ENCODE results near the gene TTC21A. TPM values are rescaled to one million over a fixed set of nuclear protein-coding genes. Genes with fewer than 3 reads are reported as not detected.

Gene TTC21A
- total and polyA plus RNA-seq, 2 of the 13 experiments (the other 11 are each of a cell fraction or from before 2014, with no cell fraction given): 0.31 to 1.5 TPM

DNA sequence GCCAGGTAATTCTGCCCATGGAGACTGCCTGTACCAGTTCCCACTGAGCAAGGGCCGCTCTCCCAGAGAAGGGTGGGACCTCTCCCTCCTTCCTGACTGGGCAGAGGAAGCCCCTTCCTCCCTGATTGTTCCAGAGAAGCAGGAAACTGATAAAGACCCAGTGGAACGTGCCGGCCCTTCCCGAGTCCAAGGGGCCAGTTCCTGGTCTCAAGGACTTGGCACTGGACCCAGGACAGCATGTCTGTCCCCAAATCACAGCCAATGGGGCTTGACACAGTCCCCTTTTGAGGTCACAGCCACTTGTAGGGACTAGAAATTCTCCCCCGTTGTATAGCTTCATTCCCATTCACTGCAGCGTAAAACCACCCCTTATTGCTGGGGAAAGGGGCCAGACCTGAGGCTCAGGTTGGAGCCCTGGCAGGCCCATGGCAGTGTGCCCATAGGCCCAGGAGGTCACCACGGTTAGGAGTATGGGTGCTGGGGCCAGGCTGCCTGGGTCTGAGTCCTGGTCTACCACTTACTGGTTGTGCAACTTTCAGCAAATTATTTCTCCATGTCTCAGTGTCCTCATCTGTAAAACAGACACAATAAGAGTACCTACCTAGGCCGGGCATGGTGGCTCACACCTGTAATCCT, 27.8 kb downstream of the TTC21A start:
- ChIA-PET CTCF (ENCODE audit: low intra/inter-chr PET ratio, low total read pairs) (no interaction called here), POLR2A (no interaction called here)
- Histone ChIP-seq H3K79me2 (ENCODE audit: insufficient read depth, low read length) (no peaks in the 10 kb centered on the region), H3K4me2 (ENCODE audit: low read depth, low read length) (no peak overlapping the region), H3K36me3 (replicated peaks in 1 of 2; ENCODE audit: control insufficient read depth in 1 of 2, insufficient read depth in 2 of 2, low read length in 2 of 2) (no peaks in the 10 kb centered on the region), H3K9ac (ENCODE audit: insufficient read depth, low read depth, low read length) (no peak overlapping the region), H2AFZ (ENCODE audit: low read length) (no peak overlapping the region), H3K4me1 (ENCODE audit: insufficient read depth, low read length) (no peaks in the 10 kb centered on the region), H3K4me3 (replicated peaks in 1 of 3; ENCODE audit: insufficient read depth in 1 of 3, low read depth in 2 of 3, low read length in 3 of 3) (no peak overlapping the region), H3K9me3 (ENCODE audit: low read length) (no peaks in the 10 kb centered on the region), H3K27ac (ENCODE audit: extremely low read length, insufficient read depth, low read length) (no peak overlapping the region), H4K20me1 (ENCODE audit: insufficient read depth, low read length) (no peaks in the 10 kb centered on the region), H3K27me3 (ENCODE audit: control insufficient read depth in 1 of 2, insufficient read depth in 2 of 2, low read length in 2 of 2) (0 out of 5 replicates have a peak, but pooled peaks cover 0 to 1% of the 10 kb centered on the region in 2 experiments)
- FAIRE-seq (no peak), ATAC-seq (no peak), DNase-seq (ENCODE audit: low spot score) (no peak)
- intact Hi-C loops (cut with micrococcal nuclease; ENCODE audit: unreplicated experiment): no loop called here
- WGBS (ENCODE audit: low lambda C conversion rate): 2% methylated on average over 5 of the region's 8 CpGs
- in situ Hi-C loops (cut with HindIII; ENCODE audit: extremely low pct_ligation_motif_present, low pct_unique_long_range_greater_than_20kb): no loop called here
- TF ChIP-seq, protein P1, sequence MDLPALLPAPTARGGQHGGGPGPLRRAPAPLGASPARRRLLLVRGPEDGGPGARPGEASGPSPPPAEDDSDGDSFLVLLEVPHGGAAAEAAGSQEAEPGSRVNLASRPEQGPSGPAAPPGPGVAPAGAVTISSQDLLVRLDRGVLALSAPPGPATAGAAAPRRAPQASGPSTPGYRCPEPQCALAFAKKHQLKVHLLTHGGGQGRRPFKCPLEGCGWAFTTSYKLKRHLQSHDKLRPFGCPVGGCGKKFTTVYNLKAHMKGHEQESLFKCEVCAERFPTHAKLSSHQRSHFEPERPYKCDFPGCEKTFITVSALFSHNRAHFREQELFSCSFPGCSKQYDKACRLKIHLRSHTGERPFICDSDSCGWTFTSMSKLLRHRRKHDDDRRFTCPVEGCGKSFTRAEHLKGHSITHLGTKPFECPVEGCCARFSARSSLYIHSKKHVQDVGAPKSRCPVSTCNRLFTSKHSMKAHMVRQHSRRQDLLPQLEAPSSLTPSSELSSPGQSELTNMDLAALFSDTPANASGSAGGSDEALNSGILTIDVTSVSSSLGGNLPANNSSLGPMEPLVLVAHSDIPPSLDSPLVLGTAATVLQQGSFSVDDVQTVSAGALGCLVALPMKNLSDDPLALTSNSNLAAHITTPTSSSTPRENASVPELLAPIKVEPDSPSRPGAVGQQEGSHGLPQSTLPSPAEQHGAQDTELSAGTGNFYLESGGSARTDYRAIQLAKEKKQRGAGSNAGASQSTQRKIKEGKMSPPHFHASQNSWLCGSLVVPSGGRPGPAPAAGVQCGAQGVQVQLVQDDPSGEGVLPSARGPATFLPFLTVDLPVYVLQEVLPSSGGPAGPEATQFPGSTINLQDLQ (CRISPR knock-in tag; IDR thresholded peaks at IDR 0.05): no peak
- TF ChIP-seq, protein P2, sequence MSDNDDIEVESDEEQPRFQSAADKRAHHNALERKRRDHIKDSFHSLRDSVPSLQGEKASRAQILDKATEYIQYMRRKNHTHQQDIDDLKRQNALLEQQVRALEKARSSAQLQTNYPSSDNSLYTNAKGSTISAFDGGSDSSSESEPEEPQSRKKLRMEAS (IDR thresholded peaks at IDR 0.05): no peak
- TF ChIP-seq KDM1A (CRISPR knock-in tag; IDR thresholded peaks at IDR 0.05) (no peak), CEBPB (IDR thresholded peaks at IDR 0.05; ENCODE audit: borderline replicate concordance, low read depth, low read length) (peak; percentile 24; the same call in 1 of the 2 replicates), KAT2B (IDR thresholded peaks at IDR 0.05; ENCODE audit: borderline replicate concordance, low read depth, low read length) (no peak)
- no TSS peak for BruUV-seq (replicated peaks)

Measured in HepG2 (cell line).